ENCODE data around the gene DNAJA3. TPM values are rescaled to one million over a fixed set of nuclear protein-coding genes. Genes with fewer than 3 reads are reported as not detected.

DNAJA3 gene
- total and polyA plus RNA-seq, 12 donors = 21.9 to 166 (median 76.5) TPM

GRCh38 chr16:4489030-4489429 lies 63.4 kb downstream of the DNAJA3 start:
- TF ChIP-seq CTCF (IDR thresholded peaks at IDR 0.05) (no peak), POLR2A (IDR thresholded peaks at IDR 0.05) (peak in 1 of 2 donors; percentile 21)
- no peaks in the 10 kb centered on the region for H3K27me3 ChIP-seq
- intact Hi-C loops (cut with DNase I) = no loop called here
- H3K4me3 ChIP-seq = no peak overlapping the region
- H3K9me3 ChIP-seq (replicated peaks in 1 of 3) = no peaks in the 10 kb centered on the region
- 50 to 57% (median 53%) methylated on average over 5 of the region's 5 CpGs for WGBS, 4 donors
- peak in 2 of 7 donors; percentile 40 to 41 for DNase-seq
- peaks cover 7 to 35% of the 10 kb centered on the region in 2 donors for H3K4me1 ChIP-seq (replicated peaks in 1 of 2)
- peaks cover 0 to 20% of the 10 kb centered on the region in 2 donors for H3K36me3 ChIP-seq (replicated peaks in 1 of 2)
- H3K27ac ChIP-seq = peak overlapping the region in 4 of 5 donors; percentile 35 to 82 (median 62)

GRCh38 chr16:4491898-4492297 lies 66.2 kb downstream of the DNAJA3 start:
- no peak for DNase-seq
- Histone ChIP-seq H3K4me3 (no peak overlapping the region), H3K4me1 (replicated peaks in 1 of 2) (peaks cover 0 to 23% of the 10 kb centered on the region in 2 donors), H3K9me3 (replicated peaks in 1 of 3) (no peaks in the 10 kb centered on the region), H3K36me3 (replicated peaks in 1 of 2) (peaks cover 0 to 4% of the 10 kb centered on the region in 2 donors), H3K27ac (no peak overlapping the region), H3K27me3 (no peaks in the 10 kb centered on the region)
- intact Hi-C loops (cut with DNase I) = no loop called here
- no peak for TF ChIP-seq CTCF (IDR thresholded peaks at IDR 0.05)
- no peak for TF ChIP-seq POLR2A (IDR thresholded peaks at IDR 0.05)
- WGBS, 4 donors = 85 to 94% (median 87%) methylated on average over 4 of the region's 4 CpGs

- Histone ChIP-seq H3K27ac (peak overlapping the region in 1 of 5 donors; percentile 17), H3K27me3 (no peaks in the 10 kb centered on the region), H3K36me3 (replicated peaks in 1 of 2) (no peaks in the 10 kb centered on the region), H3K4me1 (replicated peaks in 1 of 2) (peaks cover 0 to 7% of the 10 kb centered on the region in 2 donors), H3K4me3 (no peak overlapping the region), H3K9me3 (replicated peaks in 1 of 3) (no peaks in the 10 kb centered on the region)
- 92 to 97% (median 93%) methylated on average over 6 of the region's 6 CpGs for WGBS, 4 donors
- intact Hi-C loops (cut with DNase I) = no loop called here
- no peak for DNase-seq
- TF ChIP-seq CTCF (IDR thresholded peaks at IDR 0.05) (no peak), POLR2A (IDR thresholded peaks at IDR 0.05) (no peak)
Measured at GRCh38 chr16:4494746-4495490, 69.2 kb downstream of the DNAJA3 start.

GRCh38 chr16:4495766-4496165 lies 70.1 kb downstream of the DNAJA3 start:
- H3K36me3 ChIP-seq (replicated peaks in 1 of 2) = no peaks in the 10 kb centered on the region
- H3K27ac ChIP-seq = peak overlapping the region in 1 of 5 donors; percentile 17
- H3K27me3 ChIP-seq = no peaks in the 10 kb centered on the region
- intact Hi-C loops (cut with DNase I) = no loop called here
- no peak overlapping the region for H3K4me3 ChIP-seq
- 82 to 98% (median 89%) methylated on average over 2 of the region's 2 CpGs for WGBS, 4 donors
- no peak for DNase-seq
- TF ChIP-seq CTCF (IDR thresholded peaks at IDR 0.05) (no peak), POLR2A (IDR thresholded peaks at IDR 0.05) (no peak)
- H3K4me1 ChIP-seq (replicated peaks in 1 of 2) = peaks cover 4 to 15% of the 10 kb centered on the region in 2 donors
- no peaks in the 10 kb centered on the region for H3K9me3 ChIP-seq (replicated peaks in 1 of 3)

Data from adrenal gland (tissue), 12 donors.